AG09319 (cell line): ENCODE measurements around the gene C2orf80.

Source experiments
- DNase-seq: peaks from one replicate; pipeline ENCODE4 v3.0.0-alpha.2; 2010; ENCODE audit warnings: low read depth; ENCODE audit errors: extremely low read depth
- TF ChIP-seq, protein P1 (sequence below): IDR thresholded peaks from 2 replicates; pipeline ENCODE4 v1.5.1; 2011; ENCODE audit warnings: low read depth, mild to moderate bottlenecking, inconsistent platforms, low read length, moderate library complexity

C2orf80 gene

DNA sequence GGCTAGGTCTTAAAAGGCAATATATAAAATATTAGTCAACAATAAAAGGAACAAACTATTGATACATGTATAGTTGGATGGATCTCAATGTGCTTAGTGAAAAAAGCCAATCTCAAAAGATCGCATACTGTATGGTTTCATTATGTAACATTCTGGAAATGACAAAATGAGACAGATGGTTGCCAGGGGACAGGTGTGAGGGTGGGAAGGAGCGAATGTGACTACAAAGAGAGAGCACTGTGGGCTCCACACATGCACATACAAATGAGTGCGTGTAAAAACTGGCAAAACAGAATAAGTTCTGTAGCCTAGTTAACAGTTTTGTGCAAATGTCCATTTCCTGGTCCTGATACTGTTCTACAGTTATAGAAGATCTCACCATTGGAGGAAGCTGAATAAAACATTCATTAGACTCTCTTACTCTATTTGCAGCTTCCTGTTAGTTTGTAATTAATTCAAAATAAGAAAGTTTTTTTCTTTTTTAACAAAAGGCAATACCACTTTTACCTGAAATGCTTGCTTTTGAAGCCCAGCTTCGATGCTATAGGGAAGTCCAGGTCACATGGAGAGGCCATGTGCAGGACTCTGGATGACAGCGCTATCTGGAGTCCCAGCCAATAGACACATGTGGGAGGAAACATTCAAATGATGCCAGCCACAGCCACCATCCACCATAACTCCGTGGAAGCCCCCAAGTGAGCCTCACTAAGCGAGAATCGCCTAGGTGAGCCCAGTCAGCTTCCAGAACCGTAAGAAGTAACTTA lies 21.0 kb upstream of the C2orf80 start:
- TF ChIP-seq, protein P1, sequence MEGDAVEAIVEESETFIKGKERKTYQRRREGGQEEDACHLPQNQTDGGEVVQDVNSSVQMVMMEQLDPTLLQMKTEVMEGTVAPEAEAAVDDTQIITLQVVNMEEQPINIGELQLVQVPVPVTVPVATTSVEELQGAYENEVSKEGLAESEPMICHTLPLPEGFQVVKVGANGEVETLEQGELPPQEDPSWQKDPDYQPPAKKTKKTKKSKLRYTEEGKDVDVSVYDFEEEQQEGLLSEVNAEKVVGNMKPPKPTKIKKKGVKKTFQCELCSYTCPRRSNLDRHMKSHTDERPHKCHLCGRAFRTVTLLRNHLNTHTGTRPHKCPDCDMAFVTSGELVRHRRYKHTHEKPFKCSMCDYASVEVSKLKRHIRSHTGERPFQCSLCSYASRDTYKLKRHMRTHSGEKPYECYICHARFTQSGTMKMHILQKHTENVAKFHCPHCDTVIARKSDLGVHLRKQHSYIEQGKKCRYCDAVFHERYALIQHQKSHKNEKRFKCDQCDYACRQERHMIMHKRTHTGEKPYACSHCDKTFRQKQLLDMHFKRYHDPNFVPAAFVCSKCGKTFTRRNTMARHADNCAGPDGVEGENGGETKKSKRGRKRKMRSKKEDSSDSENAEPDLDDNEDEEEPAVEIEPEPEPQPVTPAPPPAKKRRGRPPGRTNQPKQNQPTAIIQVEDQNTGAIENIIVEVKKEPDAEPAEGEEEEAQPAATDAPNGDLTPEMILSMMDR: no peak

DNA sequence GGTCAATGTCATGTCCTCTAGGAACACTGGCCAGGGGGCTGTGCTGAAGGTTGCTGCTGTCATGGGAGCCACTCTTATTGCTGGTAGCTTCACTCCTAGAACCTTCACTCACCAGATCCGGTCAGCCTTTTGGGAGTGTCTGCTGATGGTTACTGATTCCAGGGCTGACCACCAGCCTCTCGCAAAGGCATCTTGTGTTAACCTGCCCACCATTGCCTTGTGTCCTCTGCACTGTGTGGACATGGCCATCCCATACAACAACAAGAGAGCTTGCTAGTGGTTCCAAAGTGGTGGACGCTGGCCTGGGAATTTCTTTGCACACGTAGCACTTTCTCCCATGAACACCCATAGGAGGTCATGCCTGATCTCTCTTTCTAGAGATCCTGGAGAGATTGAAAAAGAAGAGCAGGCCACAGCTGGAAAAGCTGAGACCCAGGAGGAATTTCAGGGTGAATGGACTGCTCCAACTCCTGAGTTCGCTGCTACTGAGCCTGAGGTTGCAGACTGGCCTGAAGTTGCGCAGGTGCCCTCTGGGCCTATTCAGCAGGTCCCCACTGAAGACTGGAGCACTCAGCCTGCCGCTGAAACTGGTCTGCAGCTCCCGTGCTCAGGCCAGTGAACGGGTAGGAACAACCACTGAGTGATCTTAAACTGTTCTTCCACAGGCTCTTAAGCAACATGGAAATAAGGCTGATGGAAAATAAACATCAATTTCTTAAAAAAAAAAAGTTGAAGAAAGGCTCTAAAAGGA lies 18.7 kb upstream of the C2orf80 start:
- TF ChIP-seq, protein P1: no peak
- no peak for DNase-seq

More for the DNA sequence above, 21.0 kb upstream of the C2orf80 start:
- no peak for DNase-seq

DNA sequence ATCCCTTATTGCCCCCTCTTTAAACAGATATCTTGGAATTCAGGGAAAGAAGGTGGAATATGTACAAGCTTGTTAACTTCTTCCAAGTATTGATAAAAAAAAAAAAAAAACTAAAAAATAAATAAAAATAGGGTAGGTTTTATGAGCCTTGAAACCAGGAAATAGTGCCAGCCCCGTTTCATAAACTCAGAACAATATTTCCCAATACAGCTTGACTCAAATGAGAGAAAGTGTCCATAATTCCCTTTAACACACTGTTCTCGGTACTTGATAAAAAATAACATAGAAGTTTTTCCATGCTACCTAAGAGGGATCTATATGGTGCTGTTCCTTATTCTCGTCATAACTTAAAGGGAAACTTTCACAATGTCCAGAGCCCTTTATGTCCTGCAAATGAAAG lies 17.9 kb upstream of the C2orf80 start:
- DNase-seq: no peak
- TF ChIP-seq, protein P1: no peak

DNA sequence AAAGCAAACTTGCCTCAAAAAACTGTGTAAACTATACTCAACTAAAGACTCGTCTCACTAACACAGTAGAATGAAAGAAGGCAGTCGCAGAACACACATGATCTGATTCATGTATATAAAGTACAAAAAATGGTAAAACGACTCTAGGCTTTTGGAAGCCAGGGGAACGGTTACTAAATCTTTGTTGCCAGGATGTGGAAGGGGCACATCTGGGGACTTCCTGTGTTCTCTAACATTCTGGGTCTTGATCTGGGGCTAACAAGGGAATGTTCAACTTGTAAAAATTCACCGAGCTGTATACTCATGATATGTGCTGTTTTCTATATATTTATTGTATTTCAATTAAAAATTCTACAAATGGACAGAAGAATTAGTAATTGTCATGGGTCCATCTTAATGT lies 14.3 kb upstream of the C2orf80 start:
- DNase-seq: no peak
- TF ChIP-seq, protein P1: no peak

DNA sequence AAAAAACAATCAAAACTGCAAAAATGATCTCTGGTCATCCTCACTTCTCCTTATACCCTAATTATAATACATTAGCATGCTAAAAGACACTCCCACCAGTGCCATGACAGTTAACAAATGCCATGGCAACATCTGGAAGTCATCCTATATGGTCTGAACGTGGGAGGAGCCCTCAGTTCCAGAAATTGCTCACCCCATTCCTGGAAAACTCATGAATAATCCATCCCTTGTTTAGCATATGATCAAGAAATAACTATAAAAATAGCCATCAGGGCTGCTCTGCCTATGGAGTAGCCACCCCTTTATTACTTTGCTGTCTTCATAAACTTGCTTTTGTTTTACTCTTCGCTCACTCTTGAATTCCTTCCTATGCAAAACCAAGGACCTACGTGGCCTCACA lies 5.7 kb upstream of the C2orf80 start:
- DNase-seq: no peak
- TF ChIP-seq, protein P1: no peak

DNA sequence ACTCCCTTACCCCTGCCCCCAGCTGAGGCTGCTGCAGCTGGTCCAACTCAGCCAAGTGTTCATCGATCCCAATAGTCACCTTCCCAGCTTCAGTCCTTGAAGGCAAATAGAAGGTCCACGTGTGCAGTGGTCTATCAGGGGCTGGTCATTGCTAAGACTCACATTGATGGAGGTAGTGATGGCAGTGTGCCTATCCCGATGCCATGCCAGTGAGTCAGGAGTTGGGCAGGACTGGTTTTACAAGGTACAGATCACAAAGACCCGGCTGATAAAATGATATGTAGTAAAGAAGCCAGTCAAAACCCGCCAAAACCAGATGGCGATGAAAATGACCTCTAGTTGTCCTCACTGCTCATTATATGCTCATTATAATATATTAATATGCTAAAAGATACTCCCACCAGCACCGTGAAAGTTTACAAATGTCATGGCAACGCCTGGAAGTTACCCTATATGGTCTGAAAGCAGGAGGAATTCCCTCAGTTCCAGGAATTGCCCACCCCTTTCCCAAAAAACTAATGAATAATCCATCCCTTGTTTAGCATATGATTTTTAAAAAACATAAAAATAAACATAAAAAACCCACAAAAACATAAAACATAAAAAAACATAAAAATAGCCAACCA lies 2.9 kb upstream of the C2orf80 start:
- DNase-seq: no peak
- TF ChIP-seq, protein P1: no peak
